ENCODE data around the gene LCN1. TPM values are rescaled to one million over a fixed set of nuclear protein-coding genes. Genes with fewer than 3 reads are reported as not detected.

The LCN1 gene
- total RNA-seq, 1 donor from 2014 or later, result not detected

DNA sequence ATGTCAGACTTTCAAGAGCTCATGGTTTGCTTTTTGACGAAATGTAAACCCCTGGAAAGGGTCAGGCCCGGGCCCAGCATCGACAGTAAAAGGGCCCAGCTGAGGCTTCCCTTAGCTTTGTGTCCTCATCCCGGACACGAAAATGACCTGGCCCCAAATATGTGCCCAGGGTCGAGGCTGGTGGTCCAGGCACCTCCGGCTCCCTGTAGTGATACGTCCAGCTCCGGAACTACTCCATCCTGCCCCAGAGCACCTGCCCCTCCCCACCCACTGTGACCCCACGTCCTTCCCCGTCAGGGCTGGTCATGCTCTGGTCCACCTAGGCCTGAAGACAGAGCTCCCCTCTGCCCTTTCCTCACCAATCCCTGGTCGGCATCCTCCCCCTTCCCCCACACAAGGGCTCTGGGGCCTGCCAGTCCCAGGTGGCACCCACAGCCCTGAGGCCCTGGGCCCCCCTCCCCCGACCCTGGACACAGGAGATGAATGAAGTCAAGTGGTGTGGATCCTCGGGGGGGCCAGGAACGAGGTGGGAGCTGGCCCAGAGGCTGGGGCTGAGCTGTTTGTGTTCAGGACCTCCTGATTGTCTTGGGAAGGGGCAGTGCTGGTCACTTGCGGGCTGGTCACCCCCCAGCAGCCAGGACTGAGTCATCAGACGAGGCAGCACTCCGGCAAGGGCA, 30.9 kb downstream of the LCN1 start:
- H3K9me3 ChIP-seq (ENCODE audit: low read depth), result no peaks in the 10 kb centered on the region
- no peaks in the 10 kb centered on the region for H3K36me3 ChIP-seq
- no peak overlapping the region for H3K27ac Mint-ChIP-seq
- no peak overlapping the region for H3K4me2 ChIP-seq
- no peak overlapping the region for H3K27ac ChIP-seq
- H3F3A ChIP-seq (ENCODE audit: low read depth), result no peaks in the 10 kb centered on the region
- no peak overlapping the region for H3K4me3 Mint-ChIP-seq
- H4K20me1 ChIP-seq (ENCODE audit: low read depth), result no peaks in the 10 kb centered on the region
- DNase-seq (ENCODE audit: low spot score), result no peak
- H3K27me3 Mint-ChIP-seq (ENCODE audit: insufficient read depth, low read depth), result peaks cover 2% of the 10 kb centered on the region
- no peaks in the 10 kb centered on the region for H3K4me1 ChIP-seq
- H3K36me3 Mint-ChIP-seq, result no peaks in the 10 kb centered on the region
- peaks cover 2% of the 10 kb centered on the region for H3K4me1 Mint-ChIP-seq
- no peak overlapping the region for H2AFZ ChIP-seq (replicated peaks)
- no peaks in the 10 kb centered on the region for H3K27me3 ChIP-seq
- H3K9me3 Mint-ChIP-seq, result peaks cover 2% of the 10 kb centered on the region
- H3K79me2 ChIP-seq (ENCODE audit: low read depth), result no peaks in the 10 kb centered on the region
- TF ChIP-seq, protein P1, sequence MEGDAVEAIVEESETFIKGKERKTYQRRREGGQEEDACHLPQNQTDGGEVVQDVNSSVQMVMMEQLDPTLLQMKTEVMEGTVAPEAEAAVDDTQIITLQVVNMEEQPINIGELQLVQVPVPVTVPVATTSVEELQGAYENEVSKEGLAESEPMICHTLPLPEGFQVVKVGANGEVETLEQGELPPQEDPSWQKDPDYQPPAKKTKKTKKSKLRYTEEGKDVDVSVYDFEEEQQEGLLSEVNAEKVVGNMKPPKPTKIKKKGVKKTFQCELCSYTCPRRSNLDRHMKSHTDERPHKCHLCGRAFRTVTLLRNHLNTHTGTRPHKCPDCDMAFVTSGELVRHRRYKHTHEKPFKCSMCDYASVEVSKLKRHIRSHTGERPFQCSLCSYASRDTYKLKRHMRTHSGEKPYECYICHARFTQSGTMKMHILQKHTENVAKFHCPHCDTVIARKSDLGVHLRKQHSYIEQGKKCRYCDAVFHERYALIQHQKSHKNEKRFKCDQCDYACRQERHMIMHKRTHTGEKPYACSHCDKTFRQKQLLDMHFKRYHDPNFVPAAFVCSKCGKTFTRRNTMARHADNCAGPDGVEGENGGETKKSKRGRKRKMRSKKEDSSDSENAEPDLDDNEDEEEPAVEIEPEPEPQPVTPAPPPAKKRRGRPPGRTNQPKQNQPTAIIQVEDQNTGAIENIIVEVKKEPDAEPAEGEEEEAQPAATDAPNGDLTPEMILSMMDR (IDR thresholded peaks at IDR 0.05), result no peak
- TF ChIP-seq EZH2phosphoT487 (IDR thresholded peaks at IDR 0.05) (no peak), EZH2 (IDR thresholded peaks at IDR 0.05) (no peak)
- H3K4me3 ChIP-seq, result no peak overlapping the region
- no peak overlapping the region for H3K9ac ChIP-seq

DNA sequence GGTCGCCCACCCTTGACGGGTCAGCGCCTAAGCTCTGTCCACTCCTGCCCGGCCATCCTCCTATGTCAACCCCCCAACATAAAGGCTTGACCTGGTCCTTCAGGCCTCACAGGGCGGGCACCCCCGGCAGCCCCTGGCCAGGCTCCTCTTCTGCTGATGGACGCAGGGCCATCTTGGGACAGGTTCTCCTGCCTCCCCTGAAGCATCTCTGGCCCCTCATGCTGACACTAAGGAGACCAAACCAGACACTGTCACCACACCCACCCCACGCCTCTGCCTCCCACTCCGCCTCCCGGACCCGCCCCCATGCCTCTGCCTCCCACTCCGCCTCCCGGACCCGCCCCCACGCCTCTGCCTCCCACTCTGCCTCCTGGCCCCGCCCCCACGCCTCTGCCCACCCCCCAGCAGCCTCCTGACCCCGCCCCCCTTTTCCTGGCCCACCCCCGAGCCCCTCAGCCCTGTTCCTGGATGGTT, 31.5 kb downstream of the LCN1 start:
- Histone ChIP-seq H3K4me1 (no peaks in the 10 kb centered on the region), H3K9ac (no peak overlapping the region), H3F3A (ENCODE audit: low read depth) (no peaks in the 10 kb centered on the region), H4K20me1 (ENCODE audit: low read depth) (no peaks in the 10 kb centered on the region), H2AFZ (replicated peaks) (no peak overlapping the region), H3K27me3 (no peaks in the 10 kb centered on the region), H3K79me2 (ENCODE audit: low read depth) (no peaks in the 10 kb centered on the region), H3K9me3 (ENCODE audit: low read depth) (no peaks in the 10 kb centered on the region), H3K4me2 (no peak overlapping the region), H3K27ac (no peak overlapping the region), H3K36me3 (no peaks in the 10 kb centered on the region), H3K4me3 (no peak overlapping the region)
- no peak overlapping the region for H3K27ac Mint-ChIP-seq
- no peaks in the 10 kb centered on the region for H3K36me3 Mint-ChIP-seq
- H3K9me3 Mint-ChIP-seq, result peaks cover 2% of the 10 kb centered on the region
- peaks cover 2% of the 10 kb centered on the region for H3K4me1 Mint-ChIP-seq
- no peak for DNase-seq (ENCODE audit: low spot score)
- H3K4me3 Mint-ChIP-seq, result no peak overlapping the region
- TF ChIP-seq EZH2 (IDR thresholded peaks at IDR 0.05) (no peak), EZH2phosphoT487 (IDR thresholded peaks at IDR 0.05) (no peak)
- TF ChIP-seq, protein P1 (IDR thresholded peaks at IDR 0.05), result no peak
- peaks cover 2% of the 10 kb centered on the region for H3K27me3 Mint-ChIP-seq (ENCODE audit: insufficient read depth, low read depth)

DNA sequence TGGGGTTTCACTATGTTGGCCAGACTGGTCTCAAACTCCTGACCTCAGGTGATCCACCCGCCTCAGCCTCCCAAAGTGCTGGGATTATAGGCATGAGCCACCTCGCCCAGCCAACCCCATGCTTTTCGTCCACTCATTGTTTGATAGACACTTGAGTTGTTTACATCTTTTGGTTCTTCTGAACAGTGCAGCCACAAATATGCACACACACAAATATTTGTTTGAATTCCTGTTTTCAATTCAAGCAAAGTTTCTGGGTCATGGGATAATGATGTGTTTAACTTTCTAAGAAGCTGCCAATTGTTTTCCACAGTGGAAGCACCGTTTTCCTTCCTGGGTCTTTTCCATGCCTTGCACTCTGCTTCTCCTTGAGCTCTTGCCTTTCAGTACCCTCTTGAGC, 33.5 kb downstream of the LCN1 start:
- Mint-ChIP-seq H3K4me1 (peaks cover 2% of the 10 kb centered on the region), H3K36me3 (no peaks in the 10 kb centered on the region), H3K27me3 (ENCODE audit: insufficient read depth, low read depth) (peaks cover 7% of the 10 kb centered on the region), H3K4me3 (no peak overlapping the region), H3K27ac (no peak overlapping the region), H3K9me3 (peaks cover 2% of the 10 kb centered on the region)
- Histone ChIP-seq H2AFZ (replicated peaks) (no peak overlapping the region), H3K4me2 (no peak overlapping the region), H4K20me1 (ENCODE audit: low read depth) (no peaks in the 10 kb centered on the region), H3K27ac (no peak overlapping the region), H3K9ac (no peak overlapping the region), H3K4me3 (no peak overlapping the region), H3F3A (ENCODE audit: low read depth) (no peaks in the 10 kb centered on the region), H3K27me3 (no peaks in the 10 kb centered on the region), H3K79me2 (ENCODE audit: low read depth) (no peaks in the 10 kb centered on the region), H3K4me1 (no peaks in the 10 kb centered on the region), H3K36me3 (no peaks in the 10 kb centered on the region), H3K9me3 (ENCODE audit: low read depth) (no peaks in the 10 kb centered on the region)
- no peak for DNase-seq (ENCODE audit: low spot score)
- no peak for TF ChIP-seq EZH2 (IDR thresholded peaks at IDR 0.05)
- TF ChIP-seq EZH2phosphoT487 (IDR thresholded peaks at IDR 0.05), result no peak
- TF ChIP-seq, protein P1 (IDR thresholded peaks at IDR 0.05), result no peak

Measured in neural progenitor cell (in vitro differentiated cells).